Stimulated activated CD4-positive, alpha-beta T cell treated with anti-CD3 and anti-CD28 coated beads, Interleukin-12 subunit alpha, Interleukin-12 subunit beta, amount 100 ng/mL, for 24 hours (primary cell): ENCODE results near the gene MYO15A.

Experiments
- DNase-seq, 2 experiments: peaks; one replicate each; pipeline ENCODE4 v3.0.0-alpha.2; 2020; ENCODE audit warnings: low read depth in 2 of 2

Gene MYO15A

DNA sequence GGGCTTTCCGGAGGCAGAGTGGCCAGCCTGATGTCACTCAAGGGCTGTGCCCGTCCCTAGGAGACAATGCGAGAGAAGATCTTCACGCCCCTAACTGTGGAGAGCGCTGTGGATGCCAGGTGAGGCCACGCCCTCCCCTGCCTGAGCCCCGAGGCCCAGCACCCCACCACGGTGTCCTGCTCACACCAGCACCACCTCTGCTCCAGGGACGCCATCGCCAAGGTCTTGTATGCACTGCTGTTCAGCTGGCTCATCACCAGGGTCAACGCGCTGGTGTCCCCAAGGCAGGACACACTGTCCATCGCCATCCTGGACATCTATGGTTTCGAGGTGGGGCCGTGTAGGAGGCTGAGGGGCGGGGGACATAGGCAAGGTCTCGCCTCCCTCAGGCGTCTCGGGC is 27.8 kb downstream of the MYO15A start:
- no peak for DNase-seq

- DNase-seq: no peak
Measured at GRCh38 chr17:18138065-18138749, 29.7 kb downstream of the MYO15A start.

DNA sequence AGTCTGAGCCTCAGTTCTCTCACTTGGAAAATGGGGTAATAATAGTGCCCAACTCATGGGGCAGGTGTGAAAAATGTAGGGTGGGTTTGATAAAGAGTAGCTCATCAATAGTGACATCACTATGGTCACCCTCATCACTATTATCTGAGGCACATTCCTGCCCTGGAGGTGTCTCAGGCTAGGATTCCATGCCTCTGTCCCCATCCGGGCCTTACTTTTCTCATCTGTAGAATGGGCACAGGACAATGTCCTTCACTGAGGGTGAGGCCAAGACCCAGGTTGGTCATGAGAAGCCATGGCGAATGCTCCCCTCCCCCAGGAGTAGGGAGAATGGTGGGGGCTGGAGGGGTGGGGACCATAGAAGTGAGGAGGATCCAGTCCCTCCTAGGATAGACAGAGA is 30.5 kb downstream of the MYO15A start:
- no peak for DNase-seq

DNA sequence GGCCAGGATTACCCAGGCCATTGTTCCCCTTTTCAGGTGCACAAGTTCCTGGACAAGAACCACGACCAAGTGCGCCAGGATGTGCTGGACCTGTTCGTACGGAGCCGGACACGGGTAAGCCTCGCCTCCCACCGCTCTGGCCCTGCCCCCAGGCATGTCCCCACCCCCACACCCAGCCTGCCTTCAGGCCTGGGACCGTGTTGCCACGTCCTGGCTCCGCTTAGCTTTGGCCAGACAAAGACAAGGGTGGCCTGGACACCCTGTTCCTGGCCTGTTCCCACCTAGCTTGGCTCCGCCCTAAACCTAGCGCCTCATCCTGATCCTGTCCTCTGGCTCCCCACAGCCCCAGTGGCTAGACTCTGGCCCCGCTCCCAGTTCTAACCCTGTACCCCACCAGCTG is 30.9 kb downstream of the MYO15A start:
- DNase-seq: no peak

- DNase-seq: no peak
Measured at GRCh38 chr17:18139949-18140348, 31.4 kb downstream of the MYO15A start.

GRCh38 chr17:18140648-18141047 is 32.1 kb downstream of the MYO15A start:
- DNase-seq: no peak

GRCh38 chr17:18141210-18141803 is 32.8 kb downstream of the MYO15A start:
- DNase-seq: no peak

GRCh38 chr17:18142417-18142816 is 33.9 kb downstream of the MYO15A start:
- DNase-seq: no peak

DNA sequence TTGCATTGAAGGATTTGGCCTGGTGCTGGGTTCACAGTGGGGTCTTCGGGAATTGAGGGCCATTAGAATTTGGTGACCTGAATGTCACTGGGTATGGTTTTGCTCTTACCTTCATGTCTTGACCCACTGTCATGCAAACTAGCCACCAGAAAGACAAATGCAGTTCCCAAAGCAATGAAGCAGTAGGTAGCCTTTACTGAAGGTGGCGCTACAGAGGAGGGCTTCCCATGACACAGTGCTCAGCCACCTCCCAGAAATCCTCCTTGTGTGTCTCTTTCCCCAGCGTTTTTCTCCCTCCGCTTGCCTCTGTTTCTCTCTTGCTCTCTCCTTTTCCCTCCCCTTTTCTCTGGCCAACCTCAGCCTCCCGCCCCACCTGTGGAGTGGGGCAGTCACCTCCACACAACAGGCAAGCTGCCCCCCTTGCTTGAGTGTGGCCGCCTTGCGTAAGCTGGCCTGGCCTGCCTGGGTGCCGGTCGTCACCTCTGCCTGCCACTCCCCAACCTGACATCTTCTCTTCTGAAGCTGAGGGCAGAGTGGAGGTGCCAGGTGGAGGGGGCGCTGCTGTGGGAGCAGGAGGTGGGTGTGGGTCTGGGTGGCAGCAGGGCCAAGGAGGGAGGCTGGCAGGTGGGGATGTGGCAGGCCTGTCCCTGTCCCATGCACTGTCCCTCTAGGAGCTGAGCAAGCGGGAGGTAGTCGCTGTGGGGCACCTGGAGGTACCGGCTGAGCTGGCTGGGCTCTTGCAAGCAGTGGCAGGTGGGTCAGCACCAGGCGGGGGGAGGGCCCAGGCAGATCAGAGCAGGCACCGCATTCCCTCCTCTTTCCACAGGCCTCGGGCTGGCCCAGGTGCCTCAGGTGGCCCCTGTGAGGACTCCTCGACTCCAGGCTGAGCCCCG is 34.7 kb downstream of the MYO15A start:
- no peak for DNase-seq

DNA sequence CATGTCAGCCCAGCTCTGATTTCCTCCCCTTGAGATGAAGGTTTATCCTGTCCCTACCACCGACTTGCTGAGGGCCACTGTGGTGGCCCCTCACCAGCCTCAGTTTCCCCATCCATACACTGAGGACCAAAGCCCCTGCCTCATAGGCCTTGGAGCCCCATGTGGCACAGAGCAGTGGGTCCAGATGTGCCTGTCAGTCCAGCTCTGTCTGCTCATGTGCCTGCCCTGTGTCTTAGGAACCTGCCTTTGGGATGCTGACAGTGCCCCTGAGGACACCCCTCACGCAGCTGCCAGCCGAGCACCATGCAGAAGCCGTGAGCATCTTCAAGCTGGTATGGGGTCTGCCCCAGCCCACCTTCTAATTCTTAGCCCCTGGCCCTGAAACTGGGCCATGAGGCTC is 35.7 kb downstream of the MYO15A start:
- no peak for DNase-seq

DNA sequence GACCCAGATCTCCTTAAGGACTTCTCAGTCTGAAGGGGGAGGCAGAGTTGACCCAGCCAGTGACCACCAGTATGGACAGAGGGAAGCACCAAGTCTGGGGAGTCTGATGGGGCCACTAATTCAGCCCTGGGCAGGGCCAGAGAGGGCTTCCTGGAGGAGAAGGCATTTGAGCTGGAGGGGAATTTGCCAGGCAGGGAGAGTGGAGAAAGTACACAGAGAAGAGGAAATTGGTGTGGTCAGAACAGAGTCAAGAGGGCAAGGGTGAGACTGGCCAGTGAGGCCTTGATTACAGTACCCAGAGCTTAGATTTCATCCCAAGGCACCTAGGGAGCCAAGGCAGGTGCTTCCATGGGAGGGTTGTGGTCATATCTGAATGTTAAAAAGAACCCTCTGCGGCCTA is 36.3 kb downstream of the MYO15A start:
- no peak for DNase-seq

- DNase-seq: no peak
Measured at GRCh38 chr17:18145811-18146210, 37.3 kb downstream of the MYO15A start.

DNA sequence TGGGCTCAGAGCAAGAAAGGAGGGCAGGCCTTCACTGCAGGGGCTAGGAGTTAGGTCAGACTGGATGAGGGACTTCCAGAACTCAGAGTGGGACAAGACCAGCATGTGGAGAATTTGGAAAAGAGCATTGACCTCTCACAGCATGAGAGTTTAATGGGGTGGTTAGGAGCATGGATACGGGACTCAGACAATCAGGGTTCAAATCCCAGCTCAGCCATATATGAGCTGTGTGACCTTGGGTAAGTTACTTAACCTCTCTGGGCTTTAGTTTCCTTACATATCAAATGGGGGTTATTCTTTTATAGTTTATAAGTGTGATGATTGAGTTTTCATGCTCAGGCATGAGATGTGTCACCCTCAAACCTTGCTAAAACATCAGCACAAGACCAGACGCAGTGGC is 37.7 kb downstream of the MYO15A start:
- no peak for DNase-seq

DNA sequence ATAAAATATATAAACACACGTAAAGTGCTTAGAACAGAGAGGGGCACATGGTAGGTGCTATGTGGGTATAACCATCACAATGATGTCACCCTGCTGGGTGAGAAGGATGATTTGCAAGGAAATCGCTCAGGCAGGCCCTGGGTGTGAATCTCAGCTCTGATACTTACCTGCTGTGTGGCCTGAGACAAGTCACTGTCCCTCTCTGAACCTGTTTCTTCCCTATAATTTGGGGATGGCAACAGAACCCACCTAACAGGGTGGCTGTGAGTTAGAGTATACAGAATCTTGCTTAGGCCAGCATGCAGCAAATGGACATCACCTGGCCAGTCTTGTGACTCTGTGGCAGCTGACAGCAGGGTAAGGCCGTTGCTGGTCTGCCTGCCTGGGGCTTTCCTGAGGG is 38.4 kb downstream of the MYO15A start:
- no peak for DNase-seq

DNA sequence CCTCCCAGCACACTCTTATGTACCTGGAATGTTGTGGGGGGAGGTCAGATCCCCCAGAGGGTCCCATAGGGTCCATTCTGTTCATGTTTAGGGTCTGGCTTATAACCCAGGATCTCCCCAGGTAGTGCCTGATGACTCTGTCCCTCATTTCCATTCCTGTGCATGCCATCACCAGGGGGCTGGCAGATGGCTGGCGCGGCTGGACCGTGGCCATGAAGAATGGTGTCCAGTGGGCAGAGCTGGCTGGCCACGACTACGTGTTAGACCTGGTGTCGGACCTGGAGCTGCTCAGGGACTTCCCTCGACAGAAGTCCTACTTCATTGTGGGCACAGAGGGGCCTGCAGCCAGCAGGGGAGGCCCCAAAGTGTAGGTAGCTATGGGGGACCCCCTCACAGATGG is 40.0 kb downstream of the MYO15A start:
- DNase-seq: no peak

GRCh38 chr17:18151290-18151689 is 42.7 kb downstream of the MYO15A start:
- DNase-seq: no peak

DNA sequence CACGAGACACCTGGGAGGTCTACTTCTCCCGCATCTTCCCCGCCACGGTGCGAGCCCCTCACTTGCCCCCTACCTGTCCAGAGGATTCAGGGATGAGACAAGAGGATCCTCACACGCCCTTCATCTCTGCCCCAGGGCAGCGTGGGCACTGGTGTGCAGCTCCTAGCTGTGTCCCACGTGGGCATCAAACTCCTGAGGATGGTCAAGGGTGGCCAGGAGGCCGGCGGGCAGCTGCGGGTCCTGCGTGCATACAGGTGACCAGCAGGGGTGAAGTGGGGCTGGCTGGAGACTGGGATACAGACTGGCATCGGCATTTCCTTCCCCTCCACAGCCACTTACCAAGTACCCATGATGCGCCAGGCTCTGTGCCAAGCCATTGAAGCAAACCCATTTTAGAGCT is 46.6 kb downstream of the MYO15A start:
- no peak for DNase-seq

GRCh38 chr17:18156171-18156975 is 47.8 kb downstream of the MYO15A start:
- no peak for DNase-seq

DNA sequence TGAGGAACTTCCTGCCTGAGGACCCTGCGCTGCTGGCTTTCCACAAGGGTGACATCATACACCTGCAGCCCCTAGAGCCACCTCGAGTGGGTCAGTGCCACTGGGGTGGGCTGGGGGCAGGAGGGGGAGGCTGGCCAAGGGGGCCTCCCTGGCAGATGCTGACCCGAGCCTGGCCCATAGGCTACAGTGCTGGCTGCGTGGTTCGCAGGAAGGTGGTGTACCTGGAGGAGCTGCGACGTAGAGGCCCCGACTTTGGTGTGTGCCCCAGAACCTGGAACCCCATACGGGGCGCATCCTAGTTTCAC is 48.4 kb downstream of the MYO15A start:
- DNase-seq: no peak

GRCh38 chr17:18157354-18157985 is 48.9 kb downstream of the MYO15A start:
- no peak for DNase-seq

GRCh38 chr17:18158022-18158600 is 49.6 kb downstream of the MYO15A start:
- DNase-seq: peak; percentile 84 to 96
